ENCODE measurements around the gene ZRANB3.
"Not testable (repeated sequence)": the region's sequence is repeated elsewhere in the genome, so short reads cannot be mapped to it uniquely, and the experiment has no call there.

Gene ZRANB3

GRCh38 chr2:135311268-135311667 is 219.8 kb downstream of the ZRANB3 start:
- Histone ChIP-seq H3K9ac (ENCODE audit: low read depth in 1 of 2, low read length in 2 of 2) (no peak overlapping the region), H3K9me3 (ENCODE audit: control insufficient read depth in 1 of 2, low read length in 2 of 2) (no peaks in the 10 kb centered on the region), H3K27ac (ENCODE audit: low read depth, low read length) (no peak overlapping the region), H3K36me3 (ENCODE audit: control insufficient read depth in 1 of 2, insufficient read depth in 2 of 2, low read length in 2 of 2) (no peaks in the 10 kb centered on the region), H3K27me3 (ENCODE audit: control insufficient read depth in 1 of 2, insufficient read depth in 2 of 2, low read length in 2 of 2) (no peaks in the 10 kb centered on the region), H3K4me3 (ENCODE audit: low read depth in 1 of 2, low read length in 2 of 2) (no peak overlapping the region), H3K4me1 (ENCODE audit: control insufficient read depth in 1 of 2, insufficient read depth in 2 of 2, low read length in 2 of 2) (no peaks in the 10 kb centered on the region)

- Histone ChIP-seq H3K4me3 (ENCODE audit: low read depth in 1 of 2, low read length in 2 of 2) (no peak overlapping the region), H3K27me3 (ENCODE audit: control insufficient read depth in 1 of 2, insufficient read depth in 2 of 2, low read length in 2 of 2) (no peaks in the 10 kb centered on the region), H3K9me3 (ENCODE audit: control insufficient read depth in 1 of 2, low read length in 2 of 2) (peaks cover 5 to 10% of the 10 kb centered on the region in 2 donors), H3K4me1 (ENCODE audit: control insufficient read depth in 1 of 2, insufficient read depth in 2 of 2, low read length in 2 of 2) (no peaks in the 10 kb centered on the region), H3K36me3 (ENCODE audit: control insufficient read depth in 1 of 2, insufficient read depth in 2 of 2, low read length in 2 of 2) (no peaks in the 10 kb centered on the region), H3K27ac (ENCODE audit: low read depth, low read length) (no peak overlapping the region), H3K9ac (ENCODE audit: low read depth in 1 of 2, low read length in 2 of 2) (no peak overlapping the region)
These were observed 226.3 kb downstream of the ZRANB3 start for GRCh38 chr2:135304694-135305093.

- Histone ChIP-seq H3K9me3 (ENCODE audit: control insufficient read depth in 1 of 2, low read length in 2 of 2) (peaks cover 0 to 4% of the 10 kb centered on the region in 2 donors), H3K27ac (ENCODE audit: low read depth, low read length) (no peak overlapping the region), H3K4me1 (ENCODE audit: control insufficient read depth in 1 of 2, insufficient read depth in 2 of 2, low read length in 2 of 2) (no peaks in the 10 kb centered on the region), H3K4me3 (ENCODE audit: low read depth in 1 of 2, low read length in 2 of 2) (no peak overlapping the region), H3K27me3 (ENCODE audit: control insufficient read depth in 1 of 2, insufficient read depth in 2 of 2, low read length in 2 of 2) (no peaks in the 10 kb centered on the region), H3K9ac (ENCODE audit: low read depth in 1 of 2, low read length in 2 of 2) (no peak overlapping the region), H3K36me3 (ENCODE audit: control insufficient read depth in 1 of 2, insufficient read depth in 2 of 2, low read length in 2 of 2) (no peaks in the 10 kb centered on the region)
These were observed 231.3 kb downstream of the ZRANB3 start for GRCh38 chr2:135299658-135300244.

GRCh38 chr2:135299165-135299564 is 231.9 kb downstream of the ZRANB3 start:
- Histone ChIP-seq H3K36me3 (ENCODE audit: control insufficient read depth in 1 of 2, insufficient read depth in 2 of 2, low read length in 2 of 2) (no peaks in the 10 kb centered on the region), H3K27me3 (ENCODE audit: control insufficient read depth in 1 of 2, insufficient read depth in 2 of 2, low read length in 2 of 2) (no peaks in the 10 kb centered on the region), H3K9ac (ENCODE audit: low read depth in 1 of 2, low read length in 2 of 2) (no peak overlapping the region), H3K4me1 (ENCODE audit: control insufficient read depth in 1 of 2, insufficient read depth in 2 of 2, low read length in 2 of 2) (no peaks in the 10 kb centered on the region), H3K4me3 (ENCODE audit: low read depth in 1 of 2, low read length in 2 of 2) (no peak overlapping the region), H3K9me3 (ENCODE audit: control insufficient read depth in 1 of 2, low read length in 2 of 2) (peaks cover 0 to 4% of the 10 kb centered on the region in 2 donors), H3K27ac (ENCODE audit: low read depth, low read length) (no peak overlapping the region)

- H3K27ac ChIP-seq (ENCODE audit: low read depth, low read length); H3K27me3 ChIP-seq (ENCODE audit: control insufficient read depth in 1 of 2, insufficient read depth in 2 of 2, low read length in 2 of 2); H3K36me3 ChIP-seq (ENCODE audit: control insufficient read depth in 1 of 2, insufficient read depth in 2 of 2, low read length in 2 of 2); H3K9me3 ChIP-seq (ENCODE audit: control insufficient read depth in 1 of 2, low read length in 2 of 2); H3K4me3 ChIP-seq (ENCODE audit: low read depth in 1 of 2, low read length in 2 of 2); H3K4me1 ChIP-seq (ENCODE audit: control insufficient read depth in 1 of 2, insufficient read depth in 2 of 2, low read length in 2 of 2); H3K9ac ChIP-seq (ENCODE audit: low read depth in 1 of 2, low read length in 2 of 2): not testable (repeated sequence)
These were observed 243.9 kb downstream of the ZRANB3 start for GRCh38 chr2:135287121-135287520.

- Histone ChIP-seq H3K27me3 (ENCODE audit: control insufficient read depth in 1 of 2, insufficient read depth in 2 of 2, low read length in 2 of 2) (no peaks in the 10 kb centered on the region), H3K36me3 (ENCODE audit: control insufficient read depth in 1 of 2, insufficient read depth in 2 of 2, low read length in 2 of 2) (no peaks in the 10 kb centered on the region), H3K4me3 (ENCODE audit: low read depth in 1 of 2, low read length in 2 of 2) (no peak overlapping the region), H3K27ac (ENCODE audit: low read depth, low read length) (no peak overlapping the region), H3K4me1 (ENCODE audit: control insufficient read depth in 1 of 2, insufficient read depth in 2 of 2, low read length in 2 of 2) (no peaks in the 10 kb centered on the region), H3K9me3 (ENCODE audit: control insufficient read depth in 1 of 2, low read length in 2 of 2) (no peaks in the 10 kb centered on the region), H3K9ac (ENCODE audit: low read depth in 1 of 2, low read length in 2 of 2) (no peak overlapping the region)
These were observed 245.6 kb downstream of the ZRANB3 start for GRCh38 chr2:135285391-135285790.

GRCh38 chr2:135281379-135281778 is 249.6 kb downstream of the ZRANB3 start:
- no peaks in the 10 kb centered on the region for H3K4me1 ChIP-seq (ENCODE audit: control insufficient read depth in 1 of 2, insufficient read depth in 2 of 2, low read length in 2 of 2)
- no peak overlapping the region for H3K4me3 ChIP-seq (ENCODE audit: low read depth in 1 of 2, low read length in 2 of 2)
- no peaks in the 10 kb centered on the region for H3K27me3 ChIP-seq (ENCODE audit: control insufficient read depth in 1 of 2, insufficient read depth in 2 of 2, low read length in 2 of 2)
- no peak overlapping the region for H3K9ac ChIP-seq (ENCODE audit: low read depth in 1 of 2, low read length in 2 of 2)
- H3K36me3 ChIP-seq (ENCODE audit: control insufficient read depth in 1 of 2, insufficient read depth in 2 of 2, low read length in 2 of 2), result no peaks in the 10 kb centered on the region
- no peak overlapping the region for H3K27ac ChIP-seq (ENCODE audit: low read depth, low read length)
- H3K9me3 ChIP-seq (ENCODE audit: control insufficient read depth in 1 of 2, low read length in 2 of 2), result no peaks in the 10 kb centered on the region

- no peaks in the 10 kb centered on the region for H3K27me3 ChIP-seq (ENCODE audit: control insufficient read depth in 1 of 2, insufficient read depth in 2 of 2, low read length in 2 of 2)
- H3K36me3 ChIP-seq (ENCODE audit: control insufficient read depth in 1 of 2, insufficient read depth in 2 of 2, low read length in 2 of 2), result no peaks in the 10 kb centered on the region
- no peak overlapping the region for H3K4me3 ChIP-seq (ENCODE audit: low read depth in 1 of 2, low read length in 2 of 2)
- H3K27ac ChIP-seq (ENCODE audit: low read depth, low read length), result no peak overlapping the region
- H3K9me3 ChIP-seq (ENCODE audit: control insufficient read depth in 1 of 2, low read length in 2 of 2), result no peaks in the 10 kb centered on the region
- no peak overlapping the region for H3K9ac ChIP-seq (ENCODE audit: low read depth in 1 of 2, low read length in 2 of 2)
- no peaks in the 10 kb centered on the region for H3K4me1 ChIP-seq (ENCODE audit: control insufficient read depth in 1 of 2, insufficient read depth in 2 of 2, low read length in 2 of 2)
These were observed 251.8 kb downstream of the ZRANB3 start for GRCh38 chr2:135279209-135279608.

GRCh38 chr2:135276525-135276924 is 254.5 kb downstream of the ZRANB3 start:
- H3K27ac ChIP-seq (ENCODE audit: low read depth, low read length), result no peak overlapping the region
- H3K9me3 ChIP-seq (ENCODE audit: control insufficient read depth in 1 of 2, low read length in 2 of 2), result no peaks in the 10 kb centered on the region
- no peak overlapping the region for H3K4me3 ChIP-seq (ENCODE audit: low read depth in 1 of 2, low read length in 2 of 2)
- no peak overlapping the region for H3K9ac ChIP-seq (ENCODE audit: low read depth in 1 of 2, low read length in 2 of 2)
- no peaks in the 10 kb centered on the region for H3K4me1 ChIP-seq (ENCODE audit: control insufficient read depth in 1 of 2, insufficient read depth in 2 of 2, low read length in 2 of 2)
- no peaks in the 10 kb centered on the region for H3K27me3 ChIP-seq (ENCODE audit: control insufficient read depth in 1 of 2, insufficient read depth in 2 of 2, low read length in 2 of 2)
- H3K36me3 ChIP-seq (ENCODE audit: control insufficient read depth in 1 of 2, insufficient read depth in 2 of 2, low read length in 2 of 2), result no peaks in the 10 kb centered on the region

GRCh38 chr2:135271006-135271405 is 260.0 kb downstream of the ZRANB3 start:
- no peaks in the 10 kb centered on the region for H3K27me3 ChIP-seq (ENCODE audit: control insufficient read depth in 1 of 2, insufficient read depth in 2 of 2, low read length in 2 of 2)

More at GRCh38 chr2:135271006-135271405, 260.0 kb downstream of the ZRANB3 start:
- Histone ChIP-seq H3K9me3 (ENCODE audit: control insufficient read depth in 1 of 2, low read length in 2 of 2) (no peaks in the 10 kb centered on the region), H3K36me3 (ENCODE audit: control insufficient read depth in 1 of 2, insufficient read depth in 2 of 2, low read length in 2 of 2) (no peaks in the 10 kb centered on the region), H3K4me1 (ENCODE audit: control insufficient read depth in 1 of 2, insufficient read depth in 2 of 2, low read length in 2 of 2) (no peaks in the 10 kb centered on the region), H3K9ac (ENCODE audit: low read depth in 1 of 2, low read length in 2 of 2) (no peak overlapping the region), H3K27ac (ENCODE audit: low read depth, low read length) (no peak overlapping the region), H3K4me3 (ENCODE audit: low read depth in 1 of 2, low read length in 2 of 2) (no peak overlapping the region)
